SU-DHL-6 (cell line): Measurements from ENCODE around the gene KCTD11.

ENCODE experiments used
- H2AFZ ChIP-seq: fragments of 200-600 bp; sonication (generic); 2 replicates; pipeline ENCODE4 v1.6.1; 2014; ENCODE audit warnings: low read depth, mild to moderate bottlenecking, moderate library complexity, mixed read lengths, antibody characterized with exemption, low read length; ENCODE audit not compliant: severe bottlenecking
- H3F3A ChIP-seq: fragments of 200-600 bp; shearing (Covaris generic); 2 replicates; pipeline ENCODE4 v1.6.0; 2016; ENCODE audit warnings: antibody characterized with exemption, mild to moderate bottlenecking; ENCODE audit not compliant: insufficient read depth
- H3K27ac ChIP-seq: fragments of 200-600 bp; sonication (generic); 2 replicates; pipeline ENCODE4 v1.5.1; 2016; ENCODE audit warnings: low read depth, mild to moderate bottlenecking, low read length, moderate library complexity, mixed read lengths
- H3K27me3 ChIP-seq: fragments of 200-600 bp; sonication (generic), shearing (Covaris generic); 2 replicates; pipeline ENCODE4 v1.6.0; 2014; ENCODE audit warnings: mild to moderate bottlenecking, low read length
- H3K36me3 ChIP-seq: fragments of 200-600 bp; sonication (generic); 2 replicates; pipeline ENCODE4 v1.6.1; 2014; ENCODE audit warnings: mild to moderate bottlenecking, low read length, mixed read lengths
- H3K4me2 ChIP-seq: fragments of 300-600, 200-600 bp; shearing (Covaris generic), sonication (generic); 2 replicates; pipeline ENCODE4 v1.6.0; 2014; ENCODE audit warnings: low read length, low read depth, mild to moderate bottlenecking; ENCODE audit not compliant: poor library complexity, severe bottlenecking
- H3K4me3 ChIP-seq: fragments of 200-600 bp; sonication (generic); 2 replicates; pipeline ENCODE4 v1.5.1; 2014; ENCODE audit warnings: antibody characterized with exemption, low read length, mild to moderate bottlenecking, mixed read lengths; ENCODE audit not compliant: insufficient read depth, poor library complexity, severe bottlenecking
- H3K79me2 ChIP-seq: fragments of 200-600 bp; sonication (generic); 2 replicates; pipeline ENCODE4 v1.6.1; 2014; ENCODE audit warnings: mild to moderate bottlenecking, low read length, moderate library complexity; ENCODE audit not compliant: insufficient read depth
- H3K9ac ChIP-seq: fragments of 200-600 bp; sonication (generic); 2 replicates; pipeline ENCODE4 v1.7.0; 2014; ENCODE audit warnings: mild to moderate bottlenecking, low read length
- H3K9me2 ChIP-seq: fragments of 200-600 bp; sonication (generic); replicated peaks from 2 replicates; pipeline ENCODE4 v1.6.1; 2014; ENCODE audit warnings: low read length; ENCODE audit not compliant: insufficient read depth
- H3K9me3 ChIP-seq: fragments of 200-600 bp; sonication (generic); 2 replicates; pipeline ENCODE4 v1.6.1; 2014; ENCODE audit warnings: low read length, mixed read lengths; ENCODE audit not compliant: insufficient read depth
- H4K20me1 ChIP-seq: fragments of 200-600 bp; sonication (generic); 2 replicates; pipeline ENCODE4 v1.6.1; 2014; ENCODE audit warnings: low read depth, mild to moderate bottlenecking, antibody characterized with exemption, low read length, moderate library complexity, mixed read lengths
- CTCF ChIP-seq: fragments of 200-600 bp; sonication (generic); IDR thresholded peaks from one replicate; pipeline ENCODE4 v1.5.1; 2017; ENCODE audit warnings: antibody characterized with exemption, mild to moderate bottlenecking, low read length, moderate library complexity; ENCODE audit not compliant: insufficient read depth, poor library complexity, severe bottlenecking
- EZH2phosphoT487 ChIP-seq: fragments of 200-600 bp; sonication (generic), shearing (Covaris generic); conservative IDR thresholded peaks from 2 replicates; pipeline ENCODE4 v1.6.1; 2018; ENCODE audit warnings: mild to moderate bottlenecking, antibody characterized with exemption, low read length, moderate library complexity, mixed read lengths

KCTD11 gene

GRCh38 chr17:7356756-7357155, 4.8 kb downstream of the KCTD11 start:
- H2AFZ ChIP-seq: no peak overlapping the region
- no peaks in the 10 kb centered on the region; the same call in 1 of the 2 replicates for H3F3A ChIP-seq
- TF ChIP-seq EZH2phosphoT487 (no peak), CTCF (no peak)

DNA sequence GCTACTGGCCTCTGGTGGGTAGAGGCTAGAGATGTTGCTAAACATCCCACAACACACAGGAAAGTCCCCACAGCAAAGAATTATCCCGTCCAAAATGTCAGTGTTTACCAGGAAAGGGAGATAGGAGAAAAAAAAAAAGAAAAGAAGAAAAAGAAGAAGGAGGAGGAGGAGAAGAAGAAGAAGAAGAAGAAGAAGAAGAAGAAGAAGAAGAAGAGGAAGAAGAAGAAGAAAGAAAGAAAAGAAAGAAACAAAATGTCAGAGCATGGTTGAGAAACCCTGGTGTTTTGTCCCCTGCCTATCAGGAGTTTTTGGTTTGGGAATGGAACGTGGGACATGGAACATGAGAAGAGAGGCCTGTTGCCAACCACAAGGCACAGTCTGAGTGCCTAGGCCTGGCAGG, 5.4 kb downstream of the KCTD11 start:
- Histone ChIP-seq H3K4me2 (no peak overlapping the region), H3K27me3 (no peaks in the 10 kb centered on the region), H2AFZ (no peak overlapping the region), H3K27ac (no peak overlapping the region), H3K9me2 (no peaks in the 10 kb centered on the region), H3K79me2 (no peaks in the 10 kb centered on the region), H4K20me1 (no peaks in the 10 kb centered on the region), H3K9ac (no peak overlapping the region), H3K9me3 (no peaks in the 10 kb centered on the region), H3F3A (no peaks in the 10 kb centered on the region; the same call in 1 of the 2 replicates), H3K4me3 (no peak overlapping the region), H3K36me3 (no peaks in the 10 kb centered on the region)
- TF ChIP-seq CTCF (no peak), EZH2phosphoT487 (no peak)

More at GRCh38 chr17:7356756-7357155, 4.8 kb downstream of the KCTD11 start:
- H4K20me1 ChIP-seq: no peaks in the 10 kb centered on the region
- H3K79me2 ChIP-seq: no peaks in the 10 kb centered on the region
- no peak overlapping the region for H3K4me3 ChIP-seq
- H3K9me3 ChIP-seq: no peaks in the 10 kb centered on the region
- H3K4me2 ChIP-seq: no peak overlapping the region
- H3K27me3 ChIP-seq: no peaks in the 10 kb centered on the region
- H3K36me3 ChIP-seq: no peaks in the 10 kb centered on the region
- no peak overlapping the region for H3K9ac ChIP-seq
- no peaks in the 10 kb centered on the region for H3K9me2 ChIP-seq
- H3K27ac ChIP-seq: no peak overlapping the region

DNA sequence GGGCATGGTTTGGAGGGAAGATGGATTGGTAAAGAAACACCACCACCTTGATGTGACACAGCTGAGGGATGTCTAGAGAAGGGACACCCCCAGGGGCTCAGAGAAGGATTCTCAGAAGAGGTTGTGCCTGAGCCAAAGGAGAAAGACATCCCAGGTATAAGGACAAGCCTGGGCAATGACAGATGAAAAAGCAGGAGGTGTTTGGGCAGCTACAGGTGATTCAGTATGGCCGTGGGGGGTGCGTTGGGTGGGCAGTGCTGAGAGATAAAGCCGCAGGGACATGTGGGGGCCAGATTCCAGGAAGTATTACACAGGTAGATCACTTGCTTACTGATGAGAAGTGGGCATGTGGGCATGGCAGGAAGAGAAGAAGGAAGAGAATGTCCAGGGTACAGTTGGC, 9.9 kb downstream of the KCTD11 start:
- Histone ChIP-seq H3F3A (no peaks in the 10 kb centered on the region), H4K20me1 (no peaks in the 10 kb centered on the region), H3K27ac (no peak overlapping the region), H3K4me3 (no peak overlapping the region), H3K27me3 (no peaks in the 10 kb centered on the region), H2AFZ (no peak overlapping the region), H3K36me3 (no peaks in the 10 kb centered on the region), H3K9me3 (no peaks in the 10 kb centered on the region), H3K4me2 (no peak overlapping the region), H3K9me2 (no peaks in the 10 kb centered on the region), H3K9ac (no peak overlapping the region), H3K79me2 (no peaks in the 10 kb centered on the region)
- TF ChIP-seq EZH2phosphoT487: no peak
- no peak for TF ChIP-seq CTCF
